GM19467 (cell line): ENCODE data around the gene TTC28.
"Not testable (repeated sequence)": the region's sequence is repeated elsewhere in the genome, so short reads cannot be mapped to it uniquely, and the experiment has no call there.

Experiments used
- ATAC-seq: cut with Tn5 transposase; IDR thresholded peaks from one replicate; pipeline ENCODE4 v1.9.1; 2021; ENCODE audit warnings: mild to moderate bottlenecking, moderate library complexity; ENCODE audit not compliant: unreplicated experiment

TTC28 gene

GRCh38 chr22:28679611-28680287 is at the start of gene TTC28:
Gene TTC28 (minus strand): TSS chr22:28679840. CDS start chr22:28679723, 117 bp downstream.
- ATAC-seq = not testable (repeated sequence)

DNA sequence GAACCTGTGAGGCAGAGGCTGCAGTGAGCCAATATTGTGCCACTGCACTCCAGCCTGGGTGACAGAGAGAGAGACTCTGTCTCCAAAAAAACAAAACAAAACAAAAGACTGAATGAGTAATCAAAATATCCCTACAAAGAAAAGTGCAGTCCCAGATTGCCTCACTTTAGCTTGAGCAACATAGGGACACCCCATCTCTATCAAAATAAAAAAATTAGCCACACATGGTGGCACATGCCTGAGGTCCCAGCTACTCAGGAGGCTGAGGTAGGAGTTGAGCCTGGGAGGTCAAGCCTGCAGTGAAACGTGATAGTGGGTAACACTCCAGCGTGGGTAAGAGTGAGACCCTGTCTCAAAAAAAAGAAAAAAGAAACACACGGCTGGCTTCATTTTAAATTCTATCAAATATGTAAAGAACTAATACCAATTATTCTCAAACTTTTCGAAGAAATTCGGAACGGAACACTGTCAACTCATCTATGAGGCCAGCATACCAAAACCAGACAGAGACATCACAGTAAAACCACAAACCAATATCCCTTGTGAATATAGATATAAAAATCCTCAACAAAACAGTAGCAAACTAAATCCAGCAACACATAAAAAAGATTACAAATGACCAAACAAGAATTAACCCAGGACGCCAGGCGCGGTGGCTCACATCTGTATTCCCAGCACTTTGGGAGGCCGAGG is 49.1 kb upstream of the TTC28 start:
- no peak for ATAC-seq

DNA sequence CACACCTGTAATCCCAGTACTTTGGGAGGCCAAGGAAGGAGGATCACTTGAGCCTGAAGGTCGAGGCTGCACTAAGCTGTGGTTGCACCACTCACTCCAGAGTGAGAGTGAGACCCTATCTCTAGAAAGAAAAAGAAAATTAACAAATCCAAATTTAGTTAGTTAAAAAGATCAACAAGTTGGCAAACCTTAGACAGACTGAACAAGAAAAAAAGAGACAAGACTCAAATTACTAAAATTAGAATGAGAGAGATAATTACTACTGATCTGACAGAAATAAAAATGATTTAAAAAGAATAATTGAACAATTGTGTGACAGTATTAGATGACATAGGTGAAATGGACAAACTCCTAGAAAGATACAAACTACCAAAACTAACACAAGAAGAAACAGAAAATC is 48.4 kb upstream of the TTC28 start:
- ATAC-seq = no peak

- no peak for ATAC-seq
Observed at GRCh38 chr22:28718044-28718443, 38.4 kb upstream of the TTC28 start.

- no peak for ATAC-seq
Observed at GRCh38 chr22:28716686-28717085, 37.0 kb upstream of the TTC28 start.

- ATAC-seq = no peak
Observed at GRCh38 chr22:28715611-28716010, 36.0 kb upstream of the TTC28 start.

DNA sequence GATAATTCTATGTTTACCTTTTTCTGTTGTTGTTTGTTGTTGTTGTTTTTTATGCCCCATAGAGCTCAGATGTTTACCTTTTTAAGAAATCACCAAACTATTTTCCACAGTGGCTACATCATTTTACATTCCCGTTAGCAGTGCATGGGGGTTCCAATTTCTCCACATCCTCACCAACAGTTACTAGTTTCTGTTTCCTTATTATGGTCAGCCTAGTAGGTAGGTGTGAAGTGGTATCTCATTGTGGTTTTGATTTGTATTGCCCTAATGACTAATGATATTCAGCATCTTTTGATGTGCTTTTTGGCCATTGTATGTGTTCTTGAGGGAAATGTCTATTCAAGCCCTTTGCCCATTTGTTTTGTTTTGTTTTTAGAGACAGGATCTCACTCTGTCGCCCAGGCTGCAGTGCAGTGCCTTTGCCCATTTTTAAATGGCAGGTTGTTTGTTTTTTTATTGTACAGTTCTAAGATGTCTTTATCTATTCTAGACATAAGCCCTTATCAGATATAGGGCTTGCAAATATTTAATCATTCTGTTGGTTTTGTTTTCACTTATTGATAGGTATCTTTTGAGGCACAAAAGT is 34.5 kb upstream of the TTC28 start:
- ATAC-seq = no peak

GRCh38 chr22:28711820-28712777 is 32.5 kb upstream of the TTC28 start:
- ATAC-seq = no peak

- no peak for ATAC-seq
Observed at GRCh38 chr22:28711341-28711740, 31.7 kb upstream of the TTC28 start.

GRCh38 chr22:28710576-28711191 is 31.0 kb upstream of the TTC28 start:
- no peak for ATAC-seq

DNA sequence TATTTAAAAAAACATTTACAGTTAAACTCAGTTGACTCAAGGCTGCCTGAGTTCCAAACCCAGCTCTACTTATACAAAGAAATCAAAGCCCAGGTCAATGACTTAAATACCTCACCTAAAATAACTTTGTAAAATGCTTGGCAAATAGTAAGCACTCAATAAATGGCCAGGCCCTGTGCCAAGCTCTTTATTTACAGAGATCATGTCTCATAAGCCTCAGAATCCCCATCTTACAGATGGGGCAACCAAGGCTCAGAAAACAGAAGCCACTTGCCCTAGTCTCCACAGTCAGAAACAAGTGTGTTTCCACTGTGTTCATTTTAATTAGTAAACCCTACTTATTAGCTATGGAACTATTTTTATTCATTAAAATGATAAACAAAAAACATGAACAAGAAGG is 30.5 kb upstream of the TTC28 start:
- no peak for ATAC-seq

DNA sequence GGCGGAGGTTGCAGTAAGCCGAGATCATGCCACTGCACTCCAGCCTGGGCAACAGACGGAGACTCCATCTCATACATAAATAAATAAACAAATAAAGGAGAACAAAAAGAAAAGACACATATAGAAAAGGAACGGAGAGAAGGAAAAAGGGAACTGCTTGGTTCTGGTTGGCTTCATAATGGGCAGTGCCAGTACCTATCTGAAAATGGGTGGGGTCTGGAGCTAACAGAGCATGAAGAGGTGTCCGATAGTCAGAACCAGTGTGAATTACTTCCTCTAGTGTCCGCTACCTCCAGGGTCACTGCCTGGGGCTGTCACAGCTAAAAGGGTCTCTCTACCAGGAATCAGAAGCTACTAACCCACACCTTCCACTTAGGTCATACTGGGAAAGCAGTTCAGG is 27.2 kb upstream of the TTC28 start:
- no peak for ATAC-seq

DNA sequence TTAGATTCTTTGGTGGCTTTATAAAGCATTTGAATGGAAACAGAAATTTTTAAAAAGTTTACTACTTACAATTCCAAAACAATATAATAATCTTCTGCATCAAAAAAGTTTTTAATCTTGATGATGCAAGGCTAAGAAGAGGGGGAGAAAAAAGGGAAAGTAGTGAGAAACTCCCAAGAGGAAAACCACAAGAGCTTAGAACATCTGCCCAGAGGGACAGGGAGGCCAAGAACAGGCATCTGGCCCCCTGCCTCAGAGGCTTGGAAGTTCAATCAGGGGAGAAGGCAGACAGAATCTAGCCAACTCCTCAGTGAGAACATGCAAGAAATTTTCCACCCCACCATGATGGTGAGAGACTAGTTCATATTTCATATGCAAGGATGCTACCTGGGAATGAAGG is 23.8 kb upstream of the TTC28 start:
- no peak for ATAC-seq

GRCh38 chr22:28702891-28703290 is 23.3 kb upstream of the TTC28 start:
- no peak for ATAC-seq

DNA sequence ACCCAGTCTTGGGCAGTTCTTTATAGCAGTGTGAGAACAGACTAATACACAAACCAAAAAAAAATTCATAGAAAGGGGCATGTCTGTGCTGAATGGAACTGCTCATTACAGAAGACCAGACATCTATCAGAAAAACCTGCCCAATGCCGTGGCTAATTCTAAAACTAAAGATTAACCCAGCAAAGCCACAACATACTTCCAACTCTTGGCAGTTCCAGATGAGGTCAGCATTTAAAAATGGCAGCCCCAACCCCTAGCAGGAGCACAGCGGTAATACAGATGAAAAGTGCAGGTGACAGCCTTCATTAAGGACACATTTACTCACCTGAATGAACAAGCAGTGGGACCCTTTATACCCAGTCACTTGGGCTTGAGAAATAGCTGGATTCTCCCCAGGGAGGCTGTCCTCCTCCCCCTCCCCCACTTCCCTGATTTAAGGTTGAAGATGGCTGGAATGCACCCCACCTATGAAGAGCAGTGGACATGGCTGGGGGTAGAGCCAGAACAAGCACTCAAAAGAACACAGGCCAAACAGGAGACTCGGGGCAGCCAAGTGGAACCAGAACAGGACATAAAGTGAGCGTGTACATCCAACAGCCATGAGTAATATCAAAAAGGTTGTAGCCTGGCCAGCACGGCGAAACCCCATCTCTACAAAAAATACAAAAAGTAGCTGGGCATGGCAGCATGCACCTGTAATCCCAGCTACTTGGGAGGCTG is 13.6 kb upstream of the TTC28 start:
- not testable (repeated sequence) for ATAC-seq

DNA sequence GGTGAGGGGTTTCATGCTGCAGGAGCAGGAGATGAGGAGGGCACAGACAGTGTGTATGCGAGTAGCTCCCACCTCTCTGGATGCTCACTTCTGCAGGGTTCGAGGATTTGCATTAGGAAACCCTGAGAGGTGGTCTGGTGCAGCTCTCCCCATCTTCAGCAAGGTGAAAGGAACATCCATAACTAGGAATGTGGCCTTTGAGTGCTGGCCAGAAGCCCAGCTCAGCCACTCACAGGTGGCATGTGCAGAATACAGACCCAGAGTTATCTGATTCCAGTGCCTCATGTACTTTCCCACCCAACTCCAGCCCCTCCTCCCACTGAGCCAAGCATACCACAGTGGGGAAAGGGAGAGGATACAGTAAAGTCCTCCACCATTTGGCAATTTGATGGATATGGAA is 10.2 kb upstream of the TTC28 start:
- not testable (repeated sequence) for ATAC-seq

- ATAC-seq = not testable (repeated sequence)
Observed at GRCh38 chr22:28682966-28683365, 3.3 kb upstream of the TTC28 start.

DNA sequence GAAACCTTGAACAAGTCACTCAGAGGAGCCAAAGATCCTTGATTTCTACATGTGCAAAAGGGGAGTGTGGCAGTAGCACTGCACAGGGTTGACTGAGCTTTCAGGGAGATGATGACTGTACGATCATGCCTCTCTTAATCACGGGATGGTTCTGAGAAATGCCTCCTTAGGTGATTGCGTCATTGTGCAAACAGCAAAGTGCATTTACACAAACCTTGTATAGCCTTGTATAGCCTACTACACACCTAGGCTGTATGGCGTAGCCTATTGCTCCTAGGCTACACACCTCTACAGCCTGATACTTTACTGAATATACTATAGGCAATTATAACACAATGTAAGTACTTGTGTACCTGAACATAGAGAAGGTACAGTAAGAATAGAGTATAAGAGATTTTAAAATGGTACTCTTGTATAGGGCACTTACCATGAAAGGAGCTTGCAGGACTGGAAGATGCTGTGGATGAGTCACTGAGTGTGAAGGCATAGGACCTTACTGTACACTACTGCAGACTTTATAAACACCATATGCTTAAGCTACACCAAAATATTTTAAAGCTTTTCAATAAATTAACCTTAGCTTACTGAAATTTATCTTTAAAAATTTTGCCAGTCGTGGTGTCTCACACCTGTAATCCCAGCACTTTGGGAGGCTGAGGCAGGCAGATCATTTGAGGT is 1.3 kb upstream of the TTC28 start:
- ATAC-seq = not testable (repeated sequence)
